MM.1S (cell line): ENCODE results near the gene SHISA5.
A peak's percentile ranks its signal among the peaks of the same experiment; 100 is the strongest.

Experiments used
- DNase-seq: peaks from one replicate; pipeline ENCODE4 v3.0.0-alpha.2; 2015
- H2AFZ ChIP-seq: fragments of 300-600 bp; sonication (generic); 2 replicates; pipeline ENCODE4 v1.6.0; 2016; ENCODE audit warnings: antibody characterized with exemption, low read length
- H3F3A ChIP-seq: fragments of 300-600 bp; sonication (generic); 2 replicates; pipeline ENCODE4 v1.6.1; 2016; ENCODE audit warnings: mild to moderate bottlenecking, antibody characterized with exemption, low read length, moderate library complexity, mixed read lengths; ENCODE audit not compliant: insufficient read depth
- H3K27ac ChIP-seq: fragments of 300-600 bp; sonication (generic); 2 replicates; pipeline ENCODE4 v1.5.1; 2016; ENCODE audit warnings: mild to moderate bottlenecking, low read length
- H3K27me3 ChIP-seq: fragments of 300-600 bp; sonication (generic); replicated peaks from 2 replicates; pipeline ENCODE4 v1.6.0; 2016; ENCODE audit warnings: low read length; ENCODE audit not compliant: insufficient read depth
- H3K36me3 ChIP-seq: fragments of 300-600 bp; sonication (generic); replicated peaks from 2 replicates; pipeline ENCODE4 v1.6.1; 2016; ENCODE audit warnings: mild to moderate bottlenecking, low read length, mixed read lengths; ENCODE audit not compliant: insufficient read depth
- H3K4me1 ChIP-seq: fragments of 300-600 bp; sonication (generic); 2 replicates; pipeline ENCODE4 v1.6.1; 2016; ENCODE audit warnings: low read length, mixed read lengths
- H3K4me2 ChIP-seq: fragments of 300-600 bp; sonication (generic); 2 replicates; pipeline ENCODE4 v1.6.0; 2016; ENCODE audit warnings: low read depth, low read length
- H3K4me3 ChIP-seq: fragments of 300-600 bp; sonication (generic); 2 replicates; pipeline ENCODE4 v1.5.1; 2016; ENCODE audit warnings: low read length, mixed read lengths
- H3K79me2 ChIP-seq: fragments of 300-600 bp; sonication (generic); 2 replicates; pipeline ENCODE4 v1.6.1; 2016; ENCODE audit warnings: mixed run types, low read length, mixed read lengths
- H3K9ac ChIP-seq: fragments of 300-600 bp; sonication (generic); 2 replicates; pipeline ENCODE4 v1.6.1; 2016; ENCODE audit warnings: low read length, mixed read lengths
- H3K9me2 ChIP-seq: fragments of 300-600 bp; sonication (generic); replicated peaks from 2 replicates; pipeline ENCODE4 v1.6.1; 2016; ENCODE audit warnings: mild to moderate bottlenecking, low read length, mixed read lengths; ENCODE audit not compliant: insufficient read depth
- H3K9me3 ChIP-seq: fragments of 300-600 bp; sonication (generic); replicated peaks from 2 replicates; pipeline ENCODE4 v1.6.1; 2016; ENCODE audit warnings: mild to moderate bottlenecking, low read length, mixed read lengths; ENCODE audit not compliant: insufficient read depth
- H4K20me1 ChIP-seq: fragments of 300-600 bp; sonication (generic); 2 replicates; pipeline ENCODE4 v1.6.1; 2016; ENCODE audit warnings: mild to moderate bottlenecking, low read length, moderate library complexity, mixed read lengths; ENCODE audit not compliant: insufficient read depth
- EZH2 ChIP-seq: fragments of 300-600 bp; sonication (generic); optimal IDR thresholded peaks from 2 replicates; pipeline ENCODE3; 2017; ENCODE audit warnings: low read depth, mild to moderate bottlenecking, antibody characterized with exemption, low read length, mixed read lengths
- EZH2phosphoT487 ChIP-seq: fragments of 300-600 bp; sonication (generic); IDR thresholded peaks from 2 replicates; pipeline ENCODE4 v1.6.1; 2018; ENCODE audit warnings: antibody characterized with exemption, low read length
- TF ChIP-seq, protein P1 (sequence below): fragments of 300-600 bp; sonication (generic); IDR thresholded peaks from 2 replicates; pipeline ENCODE4 v1.5.1; 2016; ENCODE audit warnings: antibody characterized with exemption, low read length, mixed read lengths

The SHISA5 gene

DNA sequence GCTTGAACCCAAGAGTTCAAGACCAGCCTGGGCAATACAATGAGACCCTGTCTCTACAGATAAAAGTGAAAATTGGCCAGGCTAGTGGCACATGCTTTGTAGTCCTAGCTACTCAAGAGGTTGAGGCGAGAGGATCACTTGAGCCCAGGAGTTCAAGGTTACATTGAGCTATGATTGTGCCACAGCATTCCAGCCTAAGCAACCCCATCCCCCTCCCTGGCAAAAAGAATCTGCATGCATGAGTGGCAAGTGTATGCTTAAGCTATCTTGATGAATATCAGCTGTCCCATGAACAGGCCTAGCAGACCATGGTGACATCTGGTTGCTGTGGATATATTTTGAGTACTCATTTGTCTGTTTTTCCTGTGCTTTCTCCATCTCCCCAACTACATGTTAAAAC, 52.7 kb downstream of the SHISA5 start:
- Histone ChIP-seq H3K9ac (no peak overlapping the region), H3K4me1 (no peaks in the 10 kb centered on the region), H3K36me3 (no peaks in the 10 kb centered on the region; the same call in 1 of the 2 replicates), H3K9me2 (no peaks in the 10 kb centered on the region), H3K79me2 (peaks cover 22% of the 10 kb centered on the region), H2AFZ (no peak overlapping the region), H3K9me3 (no peaks in the 10 kb centered on the region), H3K27me3 (no peaks in the 10 kb centered on the region), H3K4me2 (no peak overlapping the region), H3K27ac (no peak overlapping the region), H4K20me1 (no peaks in the 10 kb centered on the region), H3F3A (no peaks in the 10 kb centered on the region), H3K4me3 (no peak overlapping the region)
- no peak for DNase-seq
- TF ChIP-seq, protein P1, sequence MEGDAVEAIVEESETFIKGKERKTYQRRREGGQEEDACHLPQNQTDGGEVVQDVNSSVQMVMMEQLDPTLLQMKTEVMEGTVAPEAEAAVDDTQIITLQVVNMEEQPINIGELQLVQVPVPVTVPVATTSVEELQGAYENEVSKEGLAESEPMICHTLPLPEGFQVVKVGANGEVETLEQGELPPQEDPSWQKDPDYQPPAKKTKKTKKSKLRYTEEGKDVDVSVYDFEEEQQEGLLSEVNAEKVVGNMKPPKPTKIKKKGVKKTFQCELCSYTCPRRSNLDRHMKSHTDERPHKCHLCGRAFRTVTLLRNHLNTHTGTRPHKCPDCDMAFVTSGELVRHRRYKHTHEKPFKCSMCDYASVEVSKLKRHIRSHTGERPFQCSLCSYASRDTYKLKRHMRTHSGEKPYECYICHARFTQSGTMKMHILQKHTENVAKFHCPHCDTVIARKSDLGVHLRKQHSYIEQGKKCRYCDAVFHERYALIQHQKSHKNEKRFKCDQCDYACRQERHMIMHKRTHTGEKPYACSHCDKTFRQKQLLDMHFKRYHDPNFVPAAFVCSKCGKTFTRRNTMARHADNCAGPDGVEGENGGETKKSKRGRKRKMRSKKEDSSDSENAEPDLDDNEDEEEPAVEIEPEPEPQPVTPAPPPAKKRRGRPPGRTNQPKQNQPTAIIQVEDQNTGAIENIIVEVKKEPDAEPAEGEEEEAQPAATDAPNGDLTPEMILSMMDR, result no peak
- TF ChIP-seq EZH2 (no peak), EZH2phosphoT487 (no peak)

DNA sequence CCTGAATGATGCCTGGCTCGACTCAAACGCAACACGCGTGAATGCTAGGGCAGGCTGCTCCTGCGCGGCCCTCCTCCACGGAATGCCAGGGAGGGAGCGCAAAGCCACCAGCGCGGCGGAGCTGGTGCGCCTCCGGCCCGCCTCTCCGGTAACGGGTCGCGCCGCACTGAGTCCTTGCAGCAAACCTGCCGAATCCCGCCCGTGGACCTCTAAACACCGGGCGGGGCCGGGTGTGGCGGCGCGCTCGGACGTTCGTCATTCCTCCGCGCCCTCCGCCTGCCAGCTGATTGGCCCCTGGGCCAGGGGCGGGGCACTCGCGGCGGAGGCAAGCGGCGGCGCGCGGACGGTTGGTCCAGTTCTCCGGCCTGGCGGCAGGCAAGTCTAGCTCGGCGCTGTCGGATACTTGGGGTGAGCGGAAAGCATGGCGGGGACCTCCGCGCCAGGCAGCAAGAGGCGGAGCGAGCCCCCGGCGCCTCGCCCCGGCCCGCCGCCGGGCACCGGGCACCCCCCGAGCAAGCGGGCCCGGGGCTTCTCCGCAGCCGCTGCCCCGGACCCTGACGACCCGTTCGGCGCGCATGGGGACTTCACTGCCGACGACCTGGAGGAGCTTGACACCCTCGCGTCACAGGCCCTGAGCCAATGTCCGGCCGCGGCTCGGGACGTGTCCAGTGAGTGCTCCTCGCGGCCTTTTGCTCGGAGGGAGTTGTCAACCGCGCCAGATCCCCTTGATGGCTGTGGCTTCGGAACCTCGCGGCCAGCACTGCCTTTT, 57.4 kb downstream of the SHISA5 start, which contains the start of gene ATRIP:
Gene ATRIP (plus strand): TSS at position 313 of the 769 bp plus-strand sequence. CDS start 109 bp downstream, at position 422.
- Histone ChIP-seq H2AFZ (peak within 1 kb of the TSS; percentile 98), H3K27ac (peak within 1 kb of the TSS; percentile 46), H3K9me3 (no peaks in the 10 kb centered on the region), H3K9ac (peak within 1 kb of the TSS; percentile 86), H3F3A (peaks cover 20% of the 10 kb centered on the region), H3K9me2 (no peaks in the 10 kb centered on the region), H3K4me3 (peak within 1 kb of the TSS; percentile 98), H3K4me2 (peak within 1 kb of the TSS; percentile 89), H3K79me2 (peaks cover 39% of the 10 kb centered on the region), H3K36me3 (no peaks in the 10 kb centered on the region), H3K4me1 (peaks cover 10% of the 10 kb centered on the region), H4K20me1 (no peaks in the 10 kb centered on the region), H3K27me3 (no peaks in the 10 kb centered on the region)
- TF ChIP-seq EZH2phosphoT487 (no peak), EZH2 (no peak)
- TF ChIP-seq, protein P1, result no peak
- peak; percentile 94 for DNase-seq

DNA sequence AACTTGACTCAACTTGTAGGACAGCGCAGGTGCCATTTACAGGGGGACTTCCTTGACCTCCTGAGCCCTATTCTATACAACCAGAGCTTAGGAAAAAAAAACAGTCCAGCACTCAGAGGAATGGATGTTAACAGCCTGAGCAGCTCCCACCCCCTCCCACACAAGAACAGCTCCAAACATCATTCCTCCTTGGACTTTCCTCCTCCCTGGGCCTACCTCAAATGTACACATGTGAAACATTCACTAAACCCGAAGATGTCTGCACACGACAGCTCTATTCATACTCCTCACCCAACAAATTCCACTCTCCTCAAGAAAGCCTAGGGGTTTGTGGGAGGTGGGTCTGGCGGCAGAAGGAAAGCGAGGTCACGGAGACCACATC, 57.9 kb downstream of the SHISA5 start:
- Histone ChIP-seq H3F3A (peaks cover 20% of the 10 kb centered on the region), H4K20me1 (no peaks in the 10 kb centered on the region), H3K79me2 (peaks cover 44% of the 10 kb centered on the region), H2AFZ (peak overlapping the region; percentile 98), H3K27me3 (no peaks in the 10 kb centered on the region), H3K4me2 (peak overlapping the region; percentile 84), H3K9ac (peak overlapping the region; percentile 86), H3K27ac (peak overlapping the region; percentile 46), H3K4me3 (peak overlapping the region; percentile 98), H3K9me2 (no peaks in the 10 kb centered on the region), H3K36me3 (no peaks in the 10 kb centered on the region), H3K4me1 (peaks cover 13% of the 10 kb centered on the region), H3K9me3 (no peaks in the 10 kb centered on the region)
- DNase-seq, result no peak
- TF ChIP-seq EZH2 (no peak), EZH2phosphoT487 (no peak)
- TF ChIP-seq, protein P1, result no peak
